Spleen (tissue), 11 donors: ENCODE measurements around the gene CHCT1. TPM values are rescaled to one million over a fixed set of nuclear protein-coding genes. Genes with fewer than 3 reads are reported as not detected.
A peak's percentile ranks its signal among the peaks of the same experiment; 100 is the strongest.

ENCODE experiments used
- DNase-seq: peaks from one replicate; pipeline ENCODE4 v3.0.0-alpha.2; 2020
- H3K27ac ChIP-seq, 8 donors: fragments of 200-600 bp; sonication (generic) in 7 of 8; 1 replicate in 4 of 8; 2 replicates in 4 of 8; pipeline versions ENCODE4 v1.5.0 to v1.8.0; 2016 to 2021; ENCODE audit warnings: inconsistent platforms in 4 of 8, mild to moderate bottlenecking in 4 of 8, moderate library complexity in 1 of 8
- H3K27me3 ChIP-seq, 7 donors: fragments of 200-600 bp; sonication (generic) in 6 of 7; replicated peaks in 1 of 7; 1 replicate in 4 of 7; 2 replicates in 3 of 7; pipeline versions ENCODE4 v1.5.0 to v1.8.0; 2016 to 2021; ENCODE audit warnings: inconsistent platforms in 3 of 7, mild to moderate bottlenecking in 1 of 7
- H3K36me3 ChIP-seq, 6 donors: fragments of 200-600 bp; sonication (generic) in 5 of 6; 1 replicate in 4 of 6; 2 replicates in 2 of 6; pipeline versions ENCODE4 v1.5.0 to v1.8.0; 2016 to 2021; ENCODE audit warnings: inconsistent platforms in 2 of 6
- H3K4me1 ChIP-seq, 6 donors: fragments of 200-600 bp; sonication (generic) in 5 of 6; 1 replicate in 3 of 6; 2 replicates in 3 of 6; pipeline versions ENCODE4 v1.5.0 to v1.8.0; 2016 to 2021; ENCODE audit warnings: inconsistent platforms in 3 of 6
- H3K4me3 ChIP-seq, 8 donors: fragments of 200-600 bp; sonication (generic) in 7 of 8; 1 replicate in 4 of 8; 2 replicates in 4 of 8; pipeline versions ENCODE4 v1.5.0 to v1.8.0; 2016 to 2021; ENCODE audit warnings: inconsistent platforms in 4 of 8, mild to moderate bottlenecking in 4 of 8, moderate library complexity in 2 of 8
- H3K9me3 ChIP-seq, 8 donors: fragments of 200-600 bp; sonication (generic) in 7 of 8; 1 replicate in 4 of 8; 2 replicates in 4 of 8; pipeline versions ENCODE4 v1.5.0 to v1.8.0; 2016 to 2021; ENCODE audit warnings: inconsistent platforms in 4 of 8
- POLR2A ChIP-seq, 3 donors: fragments of 450-650 bp; IDR thresholded peaks; one replicate each; pipeline ENCODE4 v1.5.1; 2017; ENCODE audit warnings: antibody characterized with exemption in 3 of 3, mild to moderate bottlenecking in 1 of 3
- POLR2AphosphoS5 ChIP-seq, 3 donors: sonication (generic); formaldehyde crosslinking; IDR thresholded peaks; one replicate each; pipeline ENCODE4 v1.5.1; 2017; ENCODE audit warnings: antibody characterized with exemption in 3 of 3
- whole genome bisulfite sequencing, 5 donors: extraction: QIAGEN DNeasy Blood & Tissue Kit in 3 of 5; methylation state at CpG; one replicate each; pipeline versions ENCODE4 v1.1.5 to v1.1.7; 2013 to 2018; 5-methylcytosine and 5-hydroxymethylcytosine counted together
- intact Hi-C: fragments of 100-400 bp; cut with DNase I; formaldehyde crosslinking; loops from one replicate; pipeline ENCODE4 v1.15.0; 2023; ENCODE audit warnings: low total_unique reads
- polyA plus RNA-seq, 3 donors: library from polyadenylated mRNA; stranded (reverse); fragments of 200-250 nt; gene quantifications; one replicate each; pipeline ENCODE4 v1.2.1, GENCODE V29; 2013
- total RNA-seq, 7 donors: library from RNA; depleted of rRNA in 3 of 7; stranded (reverse); fragments of >200 nt in 3 of 7; fragmentation: NEBNext Ultra II Directional in 4 of 7; extraction: Animal tissue kit (Norgen Biotek cat#: 25700) in 4 of 7; gene quantifications; one replicate each; pipeline versions ENCODE4 v1.1.0 to v1.2.1, GENCODE V29; 2016 to 2021
- TF ChIP-seq, protein P1 (sequence below), 11 experiments: fragments of 200-600 bp in 7 of 11; fragments of 450-650 bp in 4 of 11; sonication (generic) in 4 of 11; IDR thresholded peaks in 8 of 11; conservative IDR thresholded peaks in 3 of 11; 1 replicate in 7 of 11; 2 replicates in 4 of 11; pipeline versions ENCODE4 v1.4.0 to v1.8.0; 2016 to 2021; ENCODE audit warnings: antibody characterized with exemption in 11 of 11, inconsistent platforms in 4 of 11, mild to moderate bottlenecking in 1 of 11
- donor health status: healthy with polysubstance abuse.
- donor health status: DM: no; HTN: no; CAD: no; lungs with moderate emphysema.
- donor health status: DM: no; HTN: no; CAD: no.
- donor health status: Bipolar disorder and iron deficiency.
- donor health status: healthy.
- donor health status: DM: no; HTN: no; CAD: no.
- donor health status: DM: yes; HTN: yes; CAD: no.

CHCT1 gene
- total and polyA plus RNA-seq, 10 donors, result 0.22 to 0.52 (median 0.36) TPM; not detected in 4

DNA sequence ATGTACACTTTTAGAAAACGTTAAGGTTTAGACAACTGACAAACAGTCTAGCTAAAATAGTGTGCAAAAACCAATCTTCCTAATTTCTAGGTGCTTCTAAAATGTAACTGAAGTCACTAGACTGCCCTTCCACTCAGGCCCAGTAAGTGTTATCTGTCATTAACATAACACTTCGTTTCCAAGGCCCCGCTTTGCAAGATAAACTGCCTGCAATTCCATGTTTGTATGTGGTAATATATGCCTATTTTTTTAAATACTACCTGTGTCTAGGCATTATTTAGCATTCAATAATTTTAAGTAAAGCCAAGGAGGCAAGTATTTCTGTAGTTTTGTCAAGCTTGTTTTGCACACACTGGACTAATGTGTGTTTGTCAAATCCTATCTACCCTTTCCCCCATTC lies 33.5 kb upstream of the CHCT1 start:
- 47 to 62% (median 58%) methylated on average over 3 of the region's 3 CpGs for WGBS, 5 donors
- no peak overlapping the region for H3K4me3 ChIP-seq
- H3K27ac ChIP-seq, result peak overlapping the region in 4 of 8 donors; percentile 39 to 98 (median 95)
- no peak for DNase-seq
- intact Hi-C loops, result no loop called here
- H3K27me3 ChIP-seq, result no peaks in the 10 kb centered on the region
- no peaks in the 10 kb centered on the region for H3K9me3 ChIP-seq
- no peaks in the 10 kb centered on the region for H3K36me3 ChIP-seq
- H3K4me1 ChIP-seq, result peaks cover 30 to 89% (median 80%) of the 10 kb centered on the region in 6 donors
- TF ChIP-seq POLR2AphosphoS5 (IDR thresholded peaks at IDR 0.05), result no peak
- no peak for TF ChIP-seq POLR2A (IDR thresholded peaks at IDR 0.05)
- TF ChIP-seq, protein P1, sequence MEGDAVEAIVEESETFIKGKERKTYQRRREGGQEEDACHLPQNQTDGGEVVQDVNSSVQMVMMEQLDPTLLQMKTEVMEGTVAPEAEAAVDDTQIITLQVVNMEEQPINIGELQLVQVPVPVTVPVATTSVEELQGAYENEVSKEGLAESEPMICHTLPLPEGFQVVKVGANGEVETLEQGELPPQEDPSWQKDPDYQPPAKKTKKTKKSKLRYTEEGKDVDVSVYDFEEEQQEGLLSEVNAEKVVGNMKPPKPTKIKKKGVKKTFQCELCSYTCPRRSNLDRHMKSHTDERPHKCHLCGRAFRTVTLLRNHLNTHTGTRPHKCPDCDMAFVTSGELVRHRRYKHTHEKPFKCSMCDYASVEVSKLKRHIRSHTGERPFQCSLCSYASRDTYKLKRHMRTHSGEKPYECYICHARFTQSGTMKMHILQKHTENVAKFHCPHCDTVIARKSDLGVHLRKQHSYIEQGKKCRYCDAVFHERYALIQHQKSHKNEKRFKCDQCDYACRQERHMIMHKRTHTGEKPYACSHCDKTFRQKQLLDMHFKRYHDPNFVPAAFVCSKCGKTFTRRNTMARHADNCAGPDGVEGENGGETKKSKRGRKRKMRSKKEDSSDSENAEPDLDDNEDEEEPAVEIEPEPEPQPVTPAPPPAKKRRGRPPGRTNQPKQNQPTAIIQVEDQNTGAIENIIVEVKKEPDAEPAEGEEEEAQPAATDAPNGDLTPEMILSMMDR (IDR thresholded peaks at IDR 0.05 in 8 of 11, conservative IDR thresholded peaks at IDR 0.05 in 3 of 11), result no peak

DNA sequence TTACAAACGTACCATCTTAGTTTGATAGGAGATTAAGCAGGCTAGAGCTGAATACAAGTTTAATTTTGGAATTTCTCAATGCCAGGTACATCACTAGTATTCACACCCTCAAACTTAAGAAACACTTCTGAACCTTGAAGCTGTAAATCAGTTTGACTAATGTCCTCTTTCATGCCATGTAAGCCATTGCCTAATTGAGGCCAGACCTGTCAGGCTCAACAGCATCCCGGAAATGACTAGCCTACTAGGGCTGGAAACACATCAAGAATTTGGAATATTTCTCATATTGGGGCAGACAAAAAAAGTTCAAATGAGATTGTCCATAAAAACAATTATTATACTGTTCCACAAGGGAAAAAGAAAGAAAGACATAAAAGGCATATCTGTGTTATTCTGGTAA lies 32.1 kb upstream of the CHCT1 start:
- no peak for DNase-seq
- no peaks in the 10 kb centered on the region for H3K9me3 ChIP-seq
- H3K27ac ChIP-seq, result peak overlapping the region in 7 of 8 donors; percentile 88 to 98 (median 96)
- H3K4me3 ChIP-seq, result peak overlapping the region in 6 of 8 donors; percentile 77 to 98 (median 89)
- H3K27me3 ChIP-seq, result no peaks in the 10 kb centered on the region
- peak in 1 of 3 donors; percentile 67 for TF ChIP-seq POLR2AphosphoS5 (IDR thresholded peaks at IDR 0.05)
- TF ChIP-seq, protein P1 (IDR thresholded peaks at IDR 0.05 in 8 of 11, conservative IDR thresholded peaks at IDR 0.05 in 3 of 11), result no peak
- no peak for TF ChIP-seq POLR2A (IDR thresholded peaks at IDR 0.05)
- H3K4me1 ChIP-seq, result peaks cover 27 to 89% (median 82%) of the 10 kb centered on the region in 6 donors
- 38 to 55% (median 46%) methylated on average over 2 of the region's 2 CpGs for WGBS, 5 donors
- H3K36me3 ChIP-seq, result no peaks in the 10 kb centered on the region
- intact Hi-C loops, result no loop called here

DNA sequence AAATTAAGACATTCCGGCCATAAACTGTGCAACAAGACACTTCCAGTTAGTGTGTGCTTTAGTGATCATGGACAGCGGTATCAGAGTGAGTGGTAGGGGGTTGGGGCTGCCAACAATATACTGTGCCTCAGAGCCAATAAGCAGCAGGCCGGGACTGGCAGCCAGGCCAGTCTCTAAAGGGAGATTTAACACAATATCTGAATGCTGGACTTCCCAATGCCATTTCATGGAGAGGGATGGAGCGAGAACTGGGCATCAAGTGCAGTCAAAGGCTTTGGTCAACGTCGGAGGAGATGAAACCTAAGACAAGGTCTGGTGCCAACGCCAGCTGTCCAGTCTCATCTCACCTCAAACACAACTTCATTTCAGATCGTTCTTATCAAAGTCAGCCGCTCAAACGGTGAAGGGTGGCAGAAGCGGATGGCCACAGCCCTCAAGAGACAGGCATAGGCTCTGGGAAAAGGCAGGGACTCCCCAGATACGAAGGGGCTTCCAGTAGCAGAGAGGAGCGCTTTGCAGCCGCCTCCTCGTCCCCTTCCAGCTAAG lies 31.3 kb upstream of the CHCT1 start:
- no peaks in the 10 kb centered on the region for H3K9me3 ChIP-seq
- peak overlapping the region; percentile 72 to 98 (median 86) for H3K4me3 ChIP-seq
- peak; percentile 80 for DNase-seq
- no peaks in the 10 kb centered on the region for H3K36me3 ChIP-seq
- peak overlapping the region; percentile 88 to 98 (median 95) for H3K27ac ChIP-seq
- peaks cover 26 to 89% (median 79%) of the 10 kb centered on the region in 6 donors for H3K4me1 ChIP-seq
- TF ChIP-seq, protein P1 (IDR thresholded peaks at IDR 0.05 in 8 of 11, conservative IDR thresholded peaks at IDR 0.05 in 3 of 11), result no peak
- TF ChIP-seq POLR2AphosphoS5 (IDR thresholded peaks at IDR 0.05), result peak in 1 of 3 donors; percentile 15
- no peak for TF ChIP-seq POLR2A (IDR thresholded peaks at IDR 0.05)
- WGBS, 5 donors, result 1 to 7% (median 5%) methylated on average over 15 of the region's 15 CpGs
- H3K27me3 ChIP-seq, result no peaks in the 10 kb centered on the region
- intact Hi-C loops, result no loop called here

DNA sequence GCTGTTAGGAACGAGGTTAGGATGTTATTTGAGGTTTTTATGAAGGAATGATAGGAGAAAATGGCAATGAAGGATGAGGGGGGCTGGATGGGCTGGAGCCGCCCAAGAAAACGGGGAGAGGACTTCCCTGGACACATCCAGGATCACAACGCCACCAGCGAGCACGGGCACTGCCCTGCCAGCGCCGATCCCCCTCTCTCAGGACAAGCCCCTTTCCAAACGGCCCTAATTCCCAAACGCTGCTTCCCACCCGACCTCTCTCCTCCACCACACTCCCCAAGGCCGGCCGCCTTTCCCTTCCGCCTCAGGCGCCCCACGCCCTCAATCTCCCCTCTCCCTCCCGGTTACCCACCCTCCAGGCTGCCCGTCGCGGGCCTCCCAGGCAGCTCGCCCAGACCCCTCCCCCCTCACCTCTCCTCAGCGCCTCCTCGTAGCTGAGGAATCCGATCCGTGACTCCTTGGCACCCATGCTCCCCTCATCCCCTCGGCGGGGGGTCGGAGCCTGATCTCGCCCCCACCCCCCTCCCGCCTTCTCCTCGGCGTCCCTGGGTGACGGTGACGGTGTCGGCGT lies 30.7 kb upstream of the CHCT1 start:
- Histone ChIP-seq H3K4me1 (peaks cover 22 to 89% (median 76%) of the 10 kb centered on the region in 6 donors), H3K36me3 (no peaks in the 10 kb centered on the region), H3K9me3 (no peaks in the 10 kb centered on the region), H3K27me3 (no peaks in the 10 kb centered on the region), H3K27ac (peak overlapping the region; percentile 88 to 98 (median 95)), H3K4me3 (peak overlapping the region; percentile 72 to 98 (median 86))
- TF ChIP-seq POLR2A (IDR thresholded peaks at IDR 0.05) (no peak), POLR2AphosphoS5 (IDR thresholded peaks at IDR 0.05) (no peak)
- TF ChIP-seq, protein P1 (IDR thresholded peaks at IDR 0.05 in 8 of 11, conservative IDR thresholded peaks at IDR 0.05 in 3 of 11), result no peak
- no peak for DNase-seq
- WGBS, 5 donors, result 0 to 1% (median 0%) methylated on average over 30 to 36 of the region's 36 CpGs
- intact Hi-C loops, result no loop called here
